Endothelial cell of umbilical vein (primary cell): ENCODE results near the gene ENTR1.

Experiments used
- POLR2AphosphoS5 ChIP-seq: IDR thresholded peaks from 2 replicates; pipeline ENCODE4 v1.6.1; 2012; ENCODE audit warnings: low read depth, mild to moderate bottlenecking, control low read depth, low read length, moderate library complexity; ENCODE audit not compliant: insufficient read depth
- TF ChIP-seq, protein P1 (sequence below), 2 donors: IDR thresholded peaks; 1 replicate in 1 of 2; 2 replicates in 1 of 2; pipeline ENCODE4 v1.5.1; 2011; ENCODE audit warnings: low read length in 2 of 2, mild to moderate bottlenecking in 2 of 2, moderate library complexity in 2 of 2, control low read depth in 1 of 2, inconsistent platforms in 1 of 2, low read depth in 1 of 2; ENCODE audit not compliant: insufficient read depth in 1 of 2; ENCODE audit errors: extremely low read depth in 1 of 2

- TF ChIP-seq, protein P1, sequence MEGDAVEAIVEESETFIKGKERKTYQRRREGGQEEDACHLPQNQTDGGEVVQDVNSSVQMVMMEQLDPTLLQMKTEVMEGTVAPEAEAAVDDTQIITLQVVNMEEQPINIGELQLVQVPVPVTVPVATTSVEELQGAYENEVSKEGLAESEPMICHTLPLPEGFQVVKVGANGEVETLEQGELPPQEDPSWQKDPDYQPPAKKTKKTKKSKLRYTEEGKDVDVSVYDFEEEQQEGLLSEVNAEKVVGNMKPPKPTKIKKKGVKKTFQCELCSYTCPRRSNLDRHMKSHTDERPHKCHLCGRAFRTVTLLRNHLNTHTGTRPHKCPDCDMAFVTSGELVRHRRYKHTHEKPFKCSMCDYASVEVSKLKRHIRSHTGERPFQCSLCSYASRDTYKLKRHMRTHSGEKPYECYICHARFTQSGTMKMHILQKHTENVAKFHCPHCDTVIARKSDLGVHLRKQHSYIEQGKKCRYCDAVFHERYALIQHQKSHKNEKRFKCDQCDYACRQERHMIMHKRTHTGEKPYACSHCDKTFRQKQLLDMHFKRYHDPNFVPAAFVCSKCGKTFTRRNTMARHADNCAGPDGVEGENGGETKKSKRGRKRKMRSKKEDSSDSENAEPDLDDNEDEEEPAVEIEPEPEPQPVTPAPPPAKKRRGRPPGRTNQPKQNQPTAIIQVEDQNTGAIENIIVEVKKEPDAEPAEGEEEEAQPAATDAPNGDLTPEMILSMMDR (IDR thresholded peaks at IDR 0.05; ENCODE audit: extremely low read depth in 1 of 2, insufficient read depth in 1 of 2, low read depth in 1 of 2, low read length in 2 of 2): no peak
- no peak for TF ChIP-seq POLR2AphosphoS5
Observed at GRCh38 chr9:136386018-136386417, 24.4 kb downstream of the ENTR1 start.
